KG1 (cell line): ENCODE results near the gene FOXP3.

Experiments
- DNase-seq: peaks from one replicate; lab custom pipeline; 2025; lab: John Stamatoyannopoulos, UW

FOXP3 gene

GRCh38 chrX:49214996-49215526 lies 49.4 kb downstream of the FOXP3 start:
- DNase-seq: no peak

- DNase-seq: no peak
These were observed 50.1 kb downstream of the FOXP3 start for GRCh38 chrX:49214416-49214815.

- DNase-seq: no peak
These were observed 51.6 kb downstream of the FOXP3 start for GRCh38 chrX:49212861-49213260.

GRCh38 chrX:49212209-49212608 lies 52.3 kb downstream of the FOXP3 start:
- no peak for DNase-seq

- DNase-seq: no peak
These were observed 53.4 kb downstream of the FOXP3 start for GRCh38 chrX:49211074-49211473.

- DNase-seq: no peak
These were observed 54.1 kb downstream of the FOXP3 start for GRCh38 chrX:49210406-49210805.

- no peak for DNase-seq
These were observed 54.9 kb downstream of the FOXP3 start for GRCh38 chrX:49209434-49210251.

- no peak for DNase-seq
These were observed 56.1 kb downstream of the FOXP3 start for GRCh38 chrX:49208399-49208798.

GRCh38 chrX:49206543-49206942 lies 58.0 kb downstream of the FOXP3 start:
- no peak for DNase-seq

GRCh38 chrX:49205443-49205842 lies 59.1 kb downstream of the FOXP3 start:
- no peak for DNase-seq

GRCh38 chrX:49204709-49205108 lies 59.8 kb downstream of the FOXP3 start:
- no peak for DNase-seq

- DNase-seq: no peak
These were observed 60.5 kb downstream of the FOXP3 start for GRCh38 chrX:49204017-49204416.

- no peak for DNase-seq
These were observed 61.0 kb downstream of the FOXP3 start for GRCh38 chrX:49203536-49203935.

- no peak for DNase-seq
These were observed 62.5 kb downstream of the FOXP3 start for GRCh38 chrX:49202022-49202421.
